ENCODE data around the gene TCN2.
"Not testable (repeated sequence)": the region's sequence is repeated elsewhere in the genome, so short reads cannot be mapped to it uniquely, and the experiment has no call there.

DNA sequence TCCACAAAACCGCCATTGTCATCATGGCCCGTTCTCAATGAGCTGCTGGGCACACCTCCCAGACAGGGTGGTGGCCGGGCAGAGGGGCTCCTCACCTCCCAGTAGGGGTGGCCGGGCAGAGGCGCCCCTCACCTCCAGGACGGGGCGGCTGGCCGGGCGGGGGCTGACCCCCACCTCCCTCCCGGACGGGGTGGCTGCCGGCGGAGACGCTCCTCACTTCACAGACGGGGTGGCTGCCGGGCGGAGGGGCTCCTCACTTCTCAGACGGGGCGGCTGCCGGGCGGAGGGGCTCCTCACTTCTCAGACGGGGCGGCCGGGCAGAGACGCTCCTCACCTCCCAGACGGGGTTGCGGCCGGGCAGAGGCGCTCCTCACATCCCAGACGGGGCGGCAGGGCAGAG lies 24.5 kb downstream of the TCN2 start:
- TF ChIP-seq CTCF (IDR thresholded peaks at IDR 0.05; ENCODE audit: insufficient read depth, low read length); POLR2AphosphoS5 (IDR thresholded peaks at IDR 0.05; ENCODE audit: low read depth); REST (IDR thresholded peaks at IDR 0.05; ENCODE audit: insufficient replicate concordance, low read depth): not testable (repeated sequence)
